ENCODE results near the gene OR2L2.
"Not testable (repeated sequence)": the region's sequence is repeated elsewhere in the genome, so short reads cannot be mapped to it uniquely, and the experiment has no call there.

OR2L2 gene

GRCh38 chr1:248029770-248030169 is at the start of gene OR2L2:
OR2L2 (plus strand) TSS chr1:248030070; CDS start chr1:248038268, 8,198 bp downstream.
- ATAC-seq: no peak

- ATAC-seq: no peak
These were observed 36.9 kb upstream of the OR2L2 start for GRCh38 chr1:247992986-247993385.

GRCh38 chr1:247998811-247999210 is 31.1 kb upstream of the OR2L2 start:
- ATAC-seq: no peak

GRCh38 chr1:248000169-248000568 is 29.7 kb upstream of the OR2L2 start:
- no peak for ATAC-seq

GRCh38 chr1:248007778-248008177 is 22.1 kb upstream of the OR2L2 start:
- no peak for ATAC-seq

GRCh38 chr1:248009681-248010080 is 20.2 kb upstream of the OR2L2 start:
- no peak for ATAC-seq

GRCh38 chr1:248013229-248013710 is 16.6 kb upstream of the OR2L2 start, which contains the start of gene OR2L5:
OR2L5 (plus strand) TSS chr1:248013660; CDS start chr1:248021948, 8,288 bp downstream.
- ATAC-seq: no peak

GRCh38 chr1:248015803-248016202 is 14.1 kb upstream of the OR2L2 start:
- ATAC-seq: no peak

- ATAC-seq: no peak
These were observed 15.3 kb downstream of the OR2L2 start for GRCh38 chr1:248045209-248045608.

GRCh38 chr1:248046536-248046935 is 16.7 kb downstream of the OR2L2 start, which contains the start of gene OR2L3:
OR2L3 (plus strand) TSS chr1:248046836; CDS start chr1:248060682, 13,846 bp downstream.
- ATAC-seq: no peak

GRCh38 chr1:248047008-248047407 is 17.1 kb downstream of the OR2L2 start:
- ATAC-seq: no peak

- no peak for ATAC-seq
These were observed 24.8 kb downstream of the OR2L2 start for GRCh38 chr1:248054671-248055070.

- ATAC-seq: no peak
These were observed 25.4 kb downstream of the OR2L2 start for GRCh38 chr1:248055261-248055660.

GRCh38 chr1:248065071-248065470 is 35.2 kb downstream of the OR2L2 start:
- no peak for ATAC-seq

GRCh38 chr1:248065604-248066003 is 35.7 kb downstream of the OR2L2 start:
- ATAC-seq: no peak

GRCh38 chr1:248083864-248084263 is 54.0 kb downstream of the OR2L2 start:
- ATAC-seq: not testable (repeated sequence)

Data from activated CD4-positive, CD25-positive, alpha-beta regulatory T cell treated with anti-CD3 and anti-CD28 coated beads, Interleukin-2, amount 50 U/mL, for 24 hours (primary cell).